GM19372 (cell line): ENCODE measurements around the gene RNF121.

ENCODE experiments used
- ATAC-seq: cut with Tn5 transposase; IDR thresholded peaks from one replicate; pipeline ENCODE4 v1.9.1; 2021; ENCODE audit warnings: mild to moderate bottlenecking, low read depth, moderate library complexity; ENCODE audit not compliant: unreplicated experiment

The RNF121 gene

DNA sequence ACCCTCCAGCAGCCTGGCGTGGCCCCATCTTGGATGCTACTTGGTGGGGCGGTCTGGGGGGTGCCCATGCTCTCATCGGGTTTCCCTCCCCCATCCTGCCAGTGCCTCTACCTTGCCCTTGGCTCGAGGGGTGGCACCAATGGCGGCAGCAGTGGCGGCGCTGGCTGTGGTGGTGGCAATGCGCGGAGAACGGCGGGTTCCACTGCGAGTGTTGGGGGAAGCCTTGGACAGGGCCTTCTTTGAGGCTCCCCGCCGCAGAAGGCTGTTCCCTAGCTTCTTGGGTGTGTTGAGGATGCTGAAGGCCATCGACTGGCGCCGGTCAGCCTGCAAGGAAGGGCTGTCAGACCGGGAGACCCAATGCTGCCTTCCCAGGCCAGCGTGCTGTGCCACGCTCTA lies 74.9 kb downstream of the RNF121 start:
- no peak for ATAC-seq

DNA sequence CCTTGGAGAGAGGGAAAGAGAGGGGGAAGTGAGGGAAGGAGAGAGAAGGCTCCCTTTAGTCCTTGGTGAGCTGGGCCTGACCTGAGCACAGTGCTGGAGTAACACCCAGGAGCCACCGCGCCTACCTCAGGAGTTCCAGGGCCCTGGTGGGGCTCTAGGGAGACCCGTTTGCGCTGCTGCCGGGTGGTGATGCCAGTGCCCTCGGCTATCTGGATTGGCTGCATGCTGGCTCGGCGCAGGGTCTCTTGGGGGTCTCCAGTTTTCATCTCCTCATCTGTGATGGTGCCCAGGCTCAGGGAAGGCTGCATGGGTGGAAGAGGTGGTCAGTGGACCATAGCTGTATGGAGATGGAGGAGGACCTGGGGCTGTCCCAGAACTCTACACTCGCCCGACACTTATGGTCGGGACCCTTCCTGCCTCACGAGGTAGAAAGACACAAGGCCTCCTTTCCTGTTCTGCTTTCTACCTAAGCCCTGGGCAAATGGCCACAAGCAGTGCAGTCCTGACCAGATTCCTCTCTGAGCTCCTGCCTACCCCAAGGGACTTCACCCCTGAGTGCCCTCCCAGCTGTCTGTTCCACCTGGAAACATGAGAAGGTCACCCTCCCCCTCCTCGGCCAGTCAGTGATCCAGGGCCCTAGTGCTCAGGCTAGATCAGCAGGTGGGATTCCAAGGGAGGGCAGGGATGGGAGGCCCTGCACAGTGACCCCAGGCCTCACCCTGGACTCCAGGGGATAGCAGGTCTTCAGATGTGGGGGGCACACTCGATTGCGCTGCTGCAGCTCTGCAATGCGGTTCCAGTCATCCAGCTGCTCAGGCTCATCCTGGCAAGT lies 75.9 kb downstream of the RNF121 start:
- ATAC-seq, result no peak

DNA sequence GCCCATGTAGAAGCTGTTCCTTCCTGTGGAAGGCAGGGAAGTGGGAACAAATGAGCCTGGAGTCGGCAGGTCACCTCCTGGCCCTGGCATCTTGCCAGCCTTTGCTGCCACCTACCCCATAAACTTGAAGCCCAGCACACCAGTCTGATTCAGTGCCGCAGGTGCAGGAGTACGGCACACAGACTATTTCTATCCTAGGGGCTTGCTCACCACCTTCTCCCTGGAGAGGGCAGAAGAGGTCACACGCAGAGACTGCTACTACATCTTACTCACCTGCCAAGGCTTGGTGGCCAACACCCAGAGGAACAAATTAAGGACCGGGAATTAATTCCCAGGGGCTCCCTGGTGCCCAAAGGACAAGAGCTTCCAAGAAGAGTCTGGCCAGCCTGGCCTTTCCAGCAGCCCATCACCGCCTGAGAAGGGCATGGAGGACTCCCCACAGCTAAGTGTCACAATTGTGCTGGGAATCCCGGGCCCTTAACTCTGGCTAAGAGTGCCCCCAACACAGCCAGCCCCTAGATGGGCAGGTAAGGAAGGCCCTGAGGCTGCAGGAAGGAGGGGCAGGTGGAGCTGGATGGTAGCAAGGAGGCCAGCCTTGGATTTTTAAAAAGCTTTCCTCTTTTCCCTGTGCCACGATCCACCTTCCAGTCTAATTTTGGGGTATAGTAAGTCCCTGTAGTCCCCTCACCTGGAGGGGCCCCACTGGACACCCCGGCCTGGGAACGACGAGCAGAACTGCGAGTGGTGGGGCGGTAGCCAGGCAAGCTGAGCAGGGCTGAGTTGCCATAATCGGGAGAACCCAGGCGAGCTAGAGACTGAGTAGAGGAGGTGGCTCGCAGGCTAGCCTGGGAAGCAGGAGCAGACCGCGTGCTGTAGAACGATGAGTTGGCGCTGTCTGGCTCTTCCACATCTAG lies 76.8 kb downstream of the RNF121 start:
- no peak for ATAC-seq

DNA sequence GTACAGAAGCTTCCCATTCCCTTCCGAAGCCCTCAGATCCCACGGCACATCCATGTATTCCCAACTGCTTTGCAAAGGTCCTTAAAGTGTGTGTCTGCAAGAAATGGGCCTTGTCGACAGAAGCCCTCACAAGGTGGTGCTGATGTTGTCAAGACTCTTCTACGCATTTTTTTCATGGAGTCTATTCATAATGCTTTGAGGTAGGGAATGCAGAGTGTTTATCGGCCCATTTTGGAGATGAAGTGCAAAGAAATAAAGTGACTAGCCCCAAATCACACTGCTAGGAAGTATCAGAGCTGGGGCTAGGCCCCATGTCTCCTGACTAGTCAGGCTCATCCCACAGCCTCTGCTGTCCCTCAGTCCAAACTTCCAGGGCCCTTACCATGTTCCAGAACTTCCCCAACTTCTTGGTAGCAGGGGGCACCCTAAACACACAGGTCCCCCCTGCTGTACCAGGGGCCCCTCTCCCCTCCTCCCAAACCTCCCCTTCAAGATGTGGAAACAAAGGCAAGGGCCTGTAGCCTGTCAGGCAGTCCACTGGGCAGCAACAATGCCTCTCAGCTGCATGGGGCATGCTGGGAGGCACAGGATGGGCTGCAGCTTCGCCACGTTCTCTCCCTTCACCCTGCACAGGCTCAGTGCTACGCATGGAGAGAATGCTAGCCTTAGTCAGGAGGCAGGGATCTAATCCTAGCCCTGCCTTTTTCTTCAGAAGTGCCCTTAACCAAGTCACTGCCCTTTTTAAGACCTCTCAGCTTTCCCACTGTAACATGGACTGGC lies 77.7 kb downstream of the RNF121 start:
- ATAC-seq, result no peak

DNA sequence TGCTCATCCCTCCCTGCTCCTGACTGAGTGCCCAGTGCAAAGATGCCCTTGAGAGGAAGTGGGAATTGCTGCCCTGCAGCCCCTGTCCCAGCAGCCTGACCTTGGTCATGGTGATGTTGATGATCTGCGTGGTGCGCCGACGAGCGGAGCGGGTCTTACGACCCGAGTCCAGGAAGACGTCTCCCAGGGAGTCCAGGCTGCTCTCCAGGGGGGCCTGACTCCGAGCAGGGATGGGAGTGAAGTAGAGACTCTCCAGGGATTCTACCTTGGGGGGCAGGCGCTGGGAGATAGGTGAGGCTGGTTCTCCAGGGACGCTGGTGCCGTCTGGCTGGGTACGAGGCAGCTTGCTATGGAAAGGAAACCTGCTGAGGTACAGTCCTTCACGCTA lies 78.2 kb downstream of the RNF121 start:
- ATAC-seq, result no peak

DNA sequence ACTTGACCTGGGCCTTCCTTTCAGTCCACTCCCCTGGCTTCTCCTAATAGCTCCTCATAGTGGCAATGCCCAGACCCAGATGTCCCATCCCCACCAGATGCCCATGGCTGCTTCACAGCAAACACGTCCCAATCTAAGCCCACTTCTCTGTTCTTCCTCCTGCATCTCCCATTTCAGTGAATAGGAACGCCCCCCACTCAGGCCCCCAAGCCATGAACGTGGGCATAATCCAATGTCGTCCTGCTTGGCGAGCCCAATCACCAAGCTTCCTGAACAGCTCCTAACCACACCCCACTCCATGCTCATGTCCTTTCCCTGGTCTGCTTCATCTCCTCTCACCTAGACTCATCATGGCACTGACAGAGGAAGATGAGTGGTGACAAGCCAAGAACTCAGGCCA lies 78.7 kb downstream of the RNF121 start:
- ATAC-seq, result no peak

DNA sequence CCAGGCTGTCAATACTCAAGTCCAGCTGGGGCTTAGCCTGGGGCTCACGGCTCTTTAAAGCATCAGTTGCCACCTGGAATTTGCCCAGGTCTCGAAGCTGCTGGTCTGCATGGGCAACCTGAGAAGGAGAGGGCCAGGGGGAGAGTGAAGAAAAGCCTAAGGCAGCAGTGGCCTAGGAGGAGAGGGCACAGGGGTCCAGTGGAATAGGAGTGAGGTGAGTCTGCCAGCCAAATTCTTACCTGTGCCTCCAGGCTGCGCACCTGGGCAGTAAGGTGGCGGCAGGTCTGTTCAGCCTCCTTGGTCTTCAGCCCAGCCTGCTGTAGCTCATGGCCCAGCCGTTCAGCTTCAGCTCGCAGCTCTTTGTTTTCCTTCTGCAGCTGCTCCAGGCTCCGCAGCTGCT lies 79.9 kb downstream of the RNF121 start:
- ATAC-seq, result no peak

DNA sequence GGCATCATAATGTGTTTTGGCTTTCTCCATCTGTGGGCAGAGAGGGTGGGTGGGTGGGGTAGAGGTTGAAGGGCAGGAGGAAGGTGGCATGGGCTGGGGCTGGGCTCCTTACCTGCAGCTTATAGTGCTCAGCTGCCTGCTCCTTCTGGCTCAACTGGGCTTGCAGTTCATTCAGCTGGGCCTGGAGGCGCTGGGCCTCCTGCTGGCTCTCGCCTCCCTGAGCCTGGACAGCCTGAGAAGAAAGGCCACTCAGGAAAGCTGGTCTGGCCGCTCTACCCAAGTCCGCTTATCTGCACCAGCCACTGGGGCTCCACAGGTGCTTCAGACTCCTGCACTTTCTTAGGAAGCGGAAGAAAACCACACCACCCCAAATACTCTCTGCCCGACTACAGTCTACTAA lies 80.3 kb downstream of the RNF121 start:
- ATAC-seq, result no peak

DNA sequence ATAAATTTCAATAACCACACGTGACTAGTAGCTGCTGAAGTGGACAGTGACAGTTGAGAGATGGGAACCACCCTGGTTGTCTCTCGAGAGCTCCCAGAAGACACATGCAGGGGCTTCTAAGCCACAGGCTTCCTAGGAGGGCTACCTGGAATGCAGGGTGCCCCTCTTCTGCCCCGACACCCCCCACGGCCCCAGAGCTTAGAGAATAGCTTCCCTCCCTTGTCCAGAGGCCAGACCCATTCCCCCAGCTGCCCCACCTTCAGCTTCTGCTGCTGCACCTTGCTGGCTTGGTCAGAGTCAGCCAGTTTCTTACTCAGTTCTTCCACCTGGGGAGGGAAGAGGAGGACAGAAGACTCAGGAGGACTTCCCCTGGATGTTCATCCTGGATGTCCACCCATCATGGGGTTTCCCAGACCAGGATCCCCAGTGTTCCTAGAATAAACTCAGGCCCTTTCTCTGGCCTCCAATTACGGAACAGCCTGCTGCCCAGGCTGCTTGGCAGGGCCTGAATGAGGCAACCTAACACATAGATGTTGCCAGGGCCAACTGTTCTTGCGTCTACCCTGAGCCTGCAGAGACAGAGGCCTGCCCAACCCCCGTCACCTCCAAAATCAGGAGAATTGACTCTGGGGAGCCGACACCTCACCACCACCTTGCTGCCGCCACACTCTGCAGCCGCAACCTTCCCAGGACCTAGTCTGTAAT lies 81.8 kb downstream of the RNF121 start:
- ATAC-seq, result no peak

DNA sequence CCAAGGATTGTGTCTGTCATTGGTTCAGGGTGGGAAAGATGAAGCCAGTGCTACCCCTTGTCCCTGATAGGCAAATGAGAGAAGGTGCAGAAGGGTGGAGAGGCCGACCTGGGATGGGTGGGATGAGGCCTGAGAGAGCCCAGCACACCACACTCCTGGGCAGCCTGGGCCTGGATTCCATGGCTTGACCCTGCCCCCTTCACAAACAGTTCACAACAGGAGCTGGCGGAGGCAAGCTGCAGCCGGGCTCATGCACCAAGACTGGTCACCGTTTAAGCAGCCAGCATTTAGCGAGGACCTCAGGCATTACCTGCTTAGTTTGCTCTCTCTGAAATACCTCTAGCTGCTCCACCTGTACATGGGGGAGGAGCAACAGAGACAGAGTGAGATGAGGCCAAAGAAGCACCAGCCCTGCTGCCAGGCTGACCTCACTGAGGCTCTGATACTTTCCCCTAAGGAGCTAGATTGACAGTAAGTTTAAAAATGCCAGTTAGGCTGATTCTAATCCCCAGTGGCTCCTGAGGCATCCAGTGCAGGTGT lies 83.3 kb downstream of the RNF121 start:
- no peak for ATAC-seq

DNA sequence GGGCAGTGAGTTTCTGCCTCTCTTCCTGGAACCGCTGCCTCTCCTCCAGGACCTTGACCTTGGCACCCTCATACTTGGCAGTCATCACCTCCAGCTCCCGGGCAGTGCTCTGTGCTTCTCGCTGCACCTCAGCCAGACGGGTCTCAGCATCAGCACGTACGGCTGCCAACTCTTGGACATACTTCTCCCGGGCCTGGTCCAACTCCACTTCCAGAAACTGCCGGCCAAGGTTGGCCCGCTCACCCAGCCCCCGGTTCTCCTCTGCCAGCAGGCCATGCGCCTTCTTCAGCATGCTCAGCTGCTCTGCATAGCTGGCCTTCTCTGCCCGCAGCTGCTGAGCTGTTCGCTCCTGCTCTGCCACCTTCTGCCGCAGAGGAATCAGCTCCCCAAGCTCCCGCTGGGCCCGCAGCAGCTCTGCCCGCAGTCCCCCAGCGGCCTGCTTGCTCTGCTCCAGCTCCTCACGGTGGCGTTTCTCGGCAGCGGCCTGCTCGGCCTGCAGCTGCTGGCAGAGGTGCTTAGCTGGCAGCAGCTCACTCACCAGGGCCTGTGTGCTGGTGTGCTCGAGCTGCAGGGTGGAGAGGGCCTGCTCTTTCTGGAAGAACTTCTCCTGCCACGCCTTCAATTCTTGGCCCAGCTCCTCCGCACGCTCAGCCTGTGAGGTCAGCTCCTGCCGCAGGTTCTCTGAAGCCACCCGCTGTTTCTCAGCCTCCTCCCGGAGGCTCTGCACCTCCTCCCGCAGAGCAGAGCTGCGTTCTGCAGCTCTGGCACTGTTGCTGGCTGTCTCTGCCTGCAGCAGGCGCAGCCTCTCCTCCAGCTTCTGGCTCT lies 84.3 kb downstream of the RNF121 start:
- ATAC-seq, result no peak

DNA sequence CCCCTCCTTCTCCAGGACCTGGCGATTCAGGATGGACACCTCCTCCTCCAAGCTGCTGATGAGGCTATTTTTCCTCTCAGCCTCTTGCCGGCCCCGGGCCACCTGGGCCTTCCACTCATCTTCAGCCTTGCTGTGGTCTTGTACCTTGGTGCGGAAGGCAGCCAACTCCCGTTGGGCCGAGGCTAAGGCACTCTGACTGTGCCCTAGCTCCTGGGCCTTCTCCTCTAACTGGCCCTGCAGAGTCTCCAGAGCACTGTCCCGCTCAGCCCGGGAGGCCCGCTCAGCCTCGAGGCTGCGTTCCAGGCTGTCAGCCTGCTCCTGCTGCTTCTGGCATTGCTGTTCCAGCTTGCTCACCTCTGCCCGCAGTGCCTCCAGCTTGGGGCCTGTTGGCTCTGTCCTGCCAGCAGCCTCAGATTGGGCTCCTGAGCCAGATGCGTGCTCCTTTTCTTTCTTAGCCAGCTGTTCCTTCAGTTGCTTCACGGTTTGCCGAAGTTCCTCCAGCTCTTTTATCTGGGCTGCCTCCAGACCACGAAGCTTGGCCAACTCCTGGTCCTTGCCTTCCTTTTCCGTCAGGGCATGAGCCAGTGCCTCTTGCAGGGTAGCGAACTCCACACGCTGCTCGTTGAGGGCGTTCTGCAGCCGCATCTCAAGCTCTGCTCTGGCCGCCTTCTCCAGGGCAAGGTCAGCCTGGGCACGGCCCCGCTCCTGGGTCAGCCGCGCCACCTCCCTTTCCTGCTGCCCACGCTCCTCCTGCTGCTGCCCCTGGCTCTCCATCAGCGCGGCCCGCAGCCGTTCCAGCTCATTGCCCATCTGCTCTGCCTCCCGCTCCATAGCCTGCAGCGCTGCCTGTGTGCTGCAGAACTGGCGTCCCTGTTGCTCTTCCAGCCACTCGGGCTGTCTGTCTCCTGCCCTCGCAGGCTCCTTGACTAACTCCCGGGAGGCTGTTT lies 85.2 kb downstream of the RNF121 start:
- no peak for ATAC-seq

DNA sequence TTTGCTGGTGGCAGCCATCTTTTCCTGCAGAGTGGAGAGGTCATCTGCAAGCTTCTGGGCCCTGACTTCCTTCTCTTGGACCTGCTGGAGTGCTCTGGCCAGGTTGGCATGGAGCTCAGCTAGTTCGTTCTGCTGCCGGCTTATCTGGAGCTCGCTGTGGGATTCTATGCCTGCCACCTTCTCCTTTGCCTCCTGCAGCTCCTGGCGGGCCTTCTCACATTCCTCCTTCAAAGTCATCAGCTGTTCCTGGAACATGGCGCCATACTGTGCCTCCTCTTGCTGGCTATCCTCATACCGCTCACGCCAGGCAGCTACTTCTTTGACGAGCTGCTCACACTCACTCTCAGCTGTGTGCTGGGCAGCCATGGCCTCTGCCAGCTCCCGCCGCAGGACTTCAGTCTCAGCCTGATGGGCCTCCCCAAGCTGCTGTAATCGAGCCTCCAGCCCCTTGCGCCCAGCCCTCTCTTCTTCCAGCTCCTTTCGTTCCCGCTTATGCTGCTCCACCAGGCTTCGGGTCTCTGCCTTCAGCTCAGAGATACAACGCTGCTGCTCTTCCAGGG lies 86.0 kb downstream of the RNF121 start:
- ATAC-seq, result no peak

DNA sequence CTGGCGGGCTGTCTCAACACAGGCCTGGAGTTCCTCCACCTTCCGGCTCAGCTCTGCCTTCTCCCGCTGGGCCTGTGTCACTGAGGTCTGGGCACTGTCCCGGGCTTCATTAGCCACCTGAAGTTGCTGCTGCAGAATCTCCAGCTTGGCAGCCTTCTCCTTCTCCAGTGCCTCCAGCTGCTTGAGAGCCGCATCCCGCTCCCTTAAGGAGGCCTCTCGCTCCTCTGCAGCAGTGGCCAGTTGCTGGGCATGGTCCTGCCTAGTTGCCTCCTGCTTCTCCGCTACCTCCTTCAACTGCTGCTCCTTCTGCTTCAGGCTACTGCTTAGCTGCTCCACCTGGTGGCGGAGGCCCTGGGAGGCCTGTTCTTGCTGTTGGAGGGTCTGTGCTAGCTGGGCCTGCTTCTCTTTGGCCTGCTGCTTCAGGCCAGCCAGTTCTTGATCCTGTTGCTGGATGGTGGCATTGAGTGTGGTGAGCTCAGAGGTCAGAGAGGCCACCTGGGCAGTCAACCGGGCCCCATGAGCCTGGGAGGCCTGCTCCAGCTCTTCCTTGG lies 86.7 kb downstream of the RNF121 start:
- ATAC-seq, result no peak

DNA sequence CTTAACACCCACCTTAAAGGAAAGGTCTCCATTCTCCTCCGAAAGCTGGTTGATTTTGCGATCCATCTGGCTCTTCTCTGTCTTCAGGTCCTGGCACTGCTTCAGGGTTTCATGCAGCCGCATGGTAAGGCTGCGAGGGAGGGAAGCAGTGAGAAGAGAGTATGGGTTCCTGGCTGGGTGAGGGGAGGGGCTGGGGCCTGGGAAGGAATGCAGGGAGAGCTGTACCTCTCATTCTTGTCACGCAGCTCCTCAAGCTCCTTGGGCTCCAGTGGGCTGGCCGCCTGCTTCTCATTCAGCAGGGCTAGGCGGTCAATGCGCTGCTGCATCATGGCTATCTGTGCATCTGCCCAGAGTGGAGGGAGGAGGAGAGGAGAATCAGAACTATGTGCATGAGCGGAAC lies 89.3 kb downstream of the RNF121 start:
- no peak for ATAC-seq

DNA sequence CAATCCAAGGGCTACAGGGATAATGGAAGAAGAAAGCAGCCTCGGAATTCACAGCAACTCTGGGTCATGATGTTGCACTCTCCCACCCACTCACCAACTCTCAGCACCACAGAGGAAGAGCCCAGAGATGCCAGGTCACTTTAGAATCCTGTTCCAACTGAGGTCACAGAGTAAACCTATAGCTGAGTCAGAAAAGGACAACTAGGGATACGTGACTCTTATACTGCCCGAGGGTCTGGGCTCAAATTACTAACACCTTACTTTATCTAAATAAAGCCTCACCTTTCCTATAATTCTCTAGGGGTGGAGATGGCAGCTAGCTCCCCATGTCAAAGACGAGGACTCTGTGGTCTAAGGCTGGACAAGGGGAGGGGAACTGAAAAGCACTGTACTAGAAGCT lies 94.5 kb downstream of the RNF121 start:
- no peak for ATAC-seq

DNA sequence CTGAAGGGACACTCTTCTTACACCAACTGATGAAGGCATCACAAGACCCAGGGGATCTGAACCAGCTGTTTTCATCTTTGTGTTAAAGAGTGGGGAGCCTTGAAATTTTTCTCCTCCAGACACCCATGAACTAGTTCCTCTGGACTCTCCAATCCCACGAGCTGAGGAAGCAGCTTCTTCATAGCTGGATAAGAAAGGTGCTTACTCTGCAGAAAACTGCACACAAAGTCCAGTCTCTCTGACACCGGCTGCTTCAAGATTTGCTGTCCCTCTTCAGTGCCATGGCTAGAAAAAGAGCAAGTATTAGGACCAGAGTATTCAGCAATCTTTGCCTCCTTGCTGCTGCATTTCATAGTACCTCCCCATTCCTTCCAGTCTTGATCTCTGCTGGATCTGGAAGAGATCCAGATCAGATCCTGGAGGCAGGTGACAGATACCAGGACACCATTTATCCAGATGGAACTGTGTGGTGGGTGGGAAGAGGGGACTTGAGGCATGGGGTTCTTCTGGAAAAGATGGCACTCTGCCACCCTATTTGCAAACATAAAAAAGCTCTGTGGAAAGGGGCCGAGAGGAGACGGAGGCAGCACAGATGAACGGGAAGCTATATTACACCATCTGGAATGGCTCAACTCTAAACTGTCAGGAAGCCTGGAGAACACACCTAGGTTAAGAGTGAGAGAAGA lies 95.4 kb downstream of the RNF121 start:
- no peak for ATAC-seq
